Glomerular visceral epithelial cell (primary cell): ENCODE measurements around the gene RPL10.
"Not testable (repeated sequence)": the region's sequence is repeated elsewhere in the genome, so short reads cannot be mapped to it uniquely, and the experiment has no call there.

ENCODE experiments used
- DNase-seq: peaks from one replicate; pipeline ENCODE4 v3.0.0-alpha.2; 2016; ENCODE audit errors: extremely low spot score

The RPL10 gene

GRCh38 chrX:154378059-154378798 lies 19.9 kb upstream of the RPL10 start:
- DNase-seq: peak; percentile 54

- peak; percentile 98 for DNase-seq
Measured at GRCh38 chrX:154378799-154379568, 19.2 kb upstream of the RPL10 start, which contains the start of gene EMD. Gene EMD, plus strand, starts transcription at chrX:154379295. Its CDS starts 190 bp downstream, at chrX:154379485.

GRCh38 chrX:154379569-154379951 lies 18.6 kb upstream of the RPL10 start:
- DNase-seq: no peak

- DNase-seq: no peak
Measured at GRCh38 chrX:154380153-154380552, 18.0 kb upstream of the RPL10 start.

GRCh38 chrX:154380787-154381186 lies 17.4 kb upstream of the RPL10 start:
- DNase-seq: no peak

GRCh38 chrX:154381271-154381670 lies 16.9 kb upstream of the RPL10 start:
- no peak for DNase-seq

- no peak for DNase-seq
Measured at GRCh38 chrX:154382483-154383069, 15.6 kb upstream of the RPL10 start.

GRCh38 chrX:154383359-154384283 lies 14.6 kb upstream of the RPL10 start:
- no peak for DNase-seq

- no peak for DNase-seq
Measured at GRCh38 chrX:154384284-154384892, 13.8 kb upstream of the RPL10 start.

GRCh38 chrX:154388094-154388493 lies 10.1 kb upstream of the RPL10 start:
- not testable (repeated sequence) for DNase-seq

- not testable (repeated sequence) for DNase-seq
Measured at GRCh38 chrX:154388649-154389048, 9.5 kb upstream of the RPL10 start.

GRCh38 chrX:154389812-154390747 lies 8.1 kb upstream of the RPL10 start:
- DNase-seq: not testable (repeated sequence)

- DNase-seq: peak; percentile 62
Measured at GRCh38 chrX:154396363-154396762, 1.8 kb upstream of the RPL10 start.

- peak; percentile 72 for DNase-seq
Measured at GRCh38 chrX:154396973-154397887, 947 bp upstream of the RPL10 start.

- peak; percentile 78 for DNase-seq
Measured at GRCh38 chrX:154398668-154399526, 720 bp downstream of the RPL10 start.

GRCh38 chrX:154399527-154400368 lies 1.6 kb downstream of the RPL10 start:
- no peak for DNase-seq

GRCh38 chrX:154400369-154400817 lies 2.2 kb downstream of the RPL10 start:
- not testable (repeated sequence) for DNase-seq
